ENCODE measurements around the gene KRT84.
"Not testable (repeated sequence)": the region's sequence is repeated elsewhere in the genome, so short reads cannot be mapped to it uniquely, and the experiment has no call there.

The KRT84 gene

GRCh38 chr12:52359621-52360061 lies 25.8 kb downstream of the KRT84 start:
- DNase-seq (ENCODE audit: low spot score), result no peak

GRCh38 chr12:52358575-52359350 lies 26.7 kb downstream of the KRT84 start:
- no peak for DNase-seq (ENCODE audit: low spot score)

GRCh38 chr12:52356762-52357580 lies 28.5 kb downstream of the KRT84 start:
- DNase-seq (ENCODE audit: low spot score), result no peak

- DNase-seq (ENCODE audit: low spot score), result no peak
Measured at GRCh38 chr12:52356031-52356761, 29.3 kb downstream of the KRT84 start.

- no peak for DNase-seq (ENCODE audit: low spot score)
Measured at GRCh38 chr12:52355176-52355575, 30.3 kb downstream of the KRT84 start.

GRCh38 chr12:52354200-52354599 lies 31.3 kb downstream of the KRT84 start:
- DNase-seq (ENCODE audit: low spot score), result no peak

GRCh38 chr12:52353766-52354165 lies 31.7 kb downstream of the KRT84 start:
- no peak for DNase-seq (ENCODE audit: low spot score)

GRCh38 chr12:52352951-52353350 lies 32.5 kb downstream of the KRT84 start:
- no peak for DNase-seq (ENCODE audit: low spot score)

- no peak for DNase-seq (ENCODE audit: low spot score)
Measured at GRCh38 chr12:52351196-52352059, 34.0 kb downstream of the KRT84 start.

GRCh38 chr12:52350786-52351185 lies 34.7 kb downstream of the KRT84 start:
- DNase-seq (ENCODE audit: low spot score), result no peak

GRCh38 chr12:52350021-52350620 lies 35.3 kb downstream of the KRT84 start:
- no peak for DNase-seq (ENCODE audit: low spot score)

GRCh38 chr12:52349196-52349595 lies 36.3 kb downstream of the KRT84 start:
- DNase-seq (ENCODE audit: low spot score), result no peak

GRCh38 chr12:52347551-52348510 lies 37.6 kb downstream of the KRT84 start:
- no peak for DNase-seq (ENCODE audit: low spot score)

- DNase-seq (ENCODE audit: low spot score), result no peak
Measured at GRCh38 chr12:52347016-52347415, 38.4 kb downstream of the KRT84 start.

GRCh38 chr12:52346593-52346992 lies 38.9 kb downstream of the KRT84 start:
- no peak for DNase-seq (ENCODE audit: low spot score)

- DNase-seq (ENCODE audit: low spot score), result not testable (repeated sequence)
Measured at GRCh38 chr12:52345041-52345440, 40.4 kb downstream of the KRT84 start.

GRCh38 chr12:52344111-52344510 lies 41.3 kb downstream of the KRT84 start:
- DNase-seq (ENCODE audit: low spot score), result no peak

GRCh38 chr12:52343550-52343949 lies 41.9 kb downstream of the KRT84 start:
- DNase-seq (ENCODE audit: low spot score), result no peak

GRCh38 chr12:52342781-52343490 lies 42.5 kb downstream of the KRT84 start:
- no peak for DNase-seq (ENCODE audit: low spot score)
